Naive thymus-derived CD4-positive, alpha-beta T cell (primary cell): ENCODE results near the gene BPGM. TPM values are rescaled to one million over a fixed set of nuclear protein-coding genes. Genes with fewer than 3 reads are reported as not detected.

Experiments used
- ATAC-seq: fragments of 150-1000 bp; cut with Tn5 transposase; 2 replicates; pipeline ENCODE4 v1.10.0; 2021; ENCODE audit warnings: mild to moderate bottlenecking, moderate library complexity
- CTCF ChIA-PET: fragments of 350-600 bp; sonication (Branson Sonifier 250); formaldehyde crosslinking; loops from one replicate; lab custom pipeline; 2021; ENCODE audit warnings: antibody characterized with exemption; lab: Charles Lee
- POLR2A ChIA-PET: fragments of 350-600 bp; sonication (Branson Sonifier 250); formaldehyde crosslinking; loops from one replicate; lab custom pipeline; 2021; ENCODE audit warnings: antibody characterized with exemption, inconsistent platforms; lab: Charles Lee
- DNase-seq, 9 donors: peaks; one replicate each; pipeline versions ENCODE4 v3.0.0 to v3.0.0-alpha.2; 2020 to 2022; ENCODE audit warnings: mixed read lengths in 1 of 9
- H3K27ac ChIP-seq: one replicate; pipeline ENCODE4 v1.7.0; 2013; ENCODE audit warnings: mild to moderate bottlenecking, low read depth, low read length, moderate library complexity
- H3K27me3 ChIP-seq, 2 donors: one replicate each; pipeline ENCODE4 v1.7.0; 2013; ENCODE audit warnings: low read length in 2 of 2, mild to moderate bottlenecking in 2 of 2, moderate library complexity in 2 of 2; ENCODE audit not compliant: control insufficient read depth in 2 of 2, insufficient read depth in 2 of 2
- H3K36me3 ChIP-seq, 3 experiments: 1 replicate in 2 of 3; 2 replicates in 1 of 3; pipeline ENCODE4 v1.7.0; 2013; ENCODE audit warnings: low read length in 3 of 3, mild to moderate bottlenecking in 3 of 3, moderate library complexity in 1 of 3; ENCODE audit not compliant: insufficient read depth in 3 of 3, control insufficient read depth in 2 of 3
- H3K4me1 ChIP-seq, 2 donors: one replicate each; pipeline ENCODE4 v1.7.0; 2013; ENCODE audit warnings: low read length in 2 of 2, mild to moderate bottlenecking in 2 of 2, moderate library complexity in 1 of 2; ENCODE audit not compliant: control insufficient read depth in 2 of 2, insufficient read depth in 2 of 2
- H3K4me3 ChIP-seq: 2 replicates; pipeline ENCODE4 v1.7.0; 2013; ENCODE audit warnings: mild to moderate bottlenecking, low read length
- H3K9me3 ChIP-seq, 3 experiments: 1 replicate in 2 of 3; 2 replicates in 1 of 3; pipeline ENCODE4 v1.7.0; 2013; ENCODE audit warnings: low read length in 3 of 3; ENCODE audit not compliant: control insufficient read depth in 2 of 3
- H3K27ac Mint-ChIP-seq, 9 donors: one replicate each; pipeline ENCODE4 v1.8.0; 2020 to 2022; ENCODE audit warnings: mixed read lengths in 9 of 9, mild to moderate bottlenecking in 8 of 9, moderate library complexity in 5 of 9, inconsistent platforms in 2 of 9
- H3K27me3 Mint-ChIP-seq, 5 donors: one replicate each; pipeline ENCODE4 v1.8.0; 2021 to 2022; ENCODE audit warnings: mixed read lengths in 5 of 5, mild to moderate bottlenecking in 1 of 5
- H3K36me3 Mint-ChIP-seq, 5 donors: one replicate each; pipeline ENCODE4 v1.8.0; 2020 to 2022; ENCODE audit warnings: mixed read lengths in 5 of 5, mild to moderate bottlenecking in 3 of 5, inconsistent platforms in 1 of 5
- H3K4me1 Mint-ChIP-seq, 7 donors: one replicate each; pipeline ENCODE4 v1.8.0; 2020 to 2022; ENCODE audit warnings: mixed read lengths in 7 of 7, mild to moderate bottlenecking in 3 of 7, inconsistent platforms in 1 of 7
- H3K4me3 Mint-ChIP-seq, 10 donors: one replicate each; pipeline ENCODE4 v1.8.0; 2020 to 2022; ENCODE audit warnings: mild to moderate bottlenecking in 10 of 10, mixed read lengths in 10 of 10, moderate library complexity in 6 of 10, inconsistent platforms in 2 of 10
- H3K9me3 Mint-ChIP-seq, 11 donors: one replicate each; pipeline ENCODE4 v1.8.0; 2020 to 2022; ENCODE audit warnings: mixed read lengths in 11 of 11, mild to moderate bottlenecking in 4 of 11, inconsistent platforms in 1 of 11, moderate library complexity in 1 of 11
- intact Hi-C, 2 donors: fragments of 100-400 bp; cut with micrococcal nuclease; formaldehyde crosslinking; loops; one replicate each; pipeline ENCODE4 v1.15.1; 2023
- polyA plus RNA-seq, 2 donors: library from polyadenylated mRNA; unstranded; fragments of 300-500 nt; fragmentation: Illumina TruSeq; gene quantifications; one replicate each; pipeline ENCODE4 v1.2.3, GENCODE V29; 2021
- total RNA-seq, 6 experiments: library from RNA in 5 of 6; stranded (reverse) in 5 of 6; gene quantifications; 1 replicate in 5 of 6; 2 replicates in 1 of 6; pipeline ENCODE4 v1.2.3 and lab custom pipeline; 2021 to 2026

The BPGM gene
- total and polyA plus RNA-seq, 7 experiments from 2014 or later, result 12.7 to 33.9 (median 19.0) TPM

DNA sequence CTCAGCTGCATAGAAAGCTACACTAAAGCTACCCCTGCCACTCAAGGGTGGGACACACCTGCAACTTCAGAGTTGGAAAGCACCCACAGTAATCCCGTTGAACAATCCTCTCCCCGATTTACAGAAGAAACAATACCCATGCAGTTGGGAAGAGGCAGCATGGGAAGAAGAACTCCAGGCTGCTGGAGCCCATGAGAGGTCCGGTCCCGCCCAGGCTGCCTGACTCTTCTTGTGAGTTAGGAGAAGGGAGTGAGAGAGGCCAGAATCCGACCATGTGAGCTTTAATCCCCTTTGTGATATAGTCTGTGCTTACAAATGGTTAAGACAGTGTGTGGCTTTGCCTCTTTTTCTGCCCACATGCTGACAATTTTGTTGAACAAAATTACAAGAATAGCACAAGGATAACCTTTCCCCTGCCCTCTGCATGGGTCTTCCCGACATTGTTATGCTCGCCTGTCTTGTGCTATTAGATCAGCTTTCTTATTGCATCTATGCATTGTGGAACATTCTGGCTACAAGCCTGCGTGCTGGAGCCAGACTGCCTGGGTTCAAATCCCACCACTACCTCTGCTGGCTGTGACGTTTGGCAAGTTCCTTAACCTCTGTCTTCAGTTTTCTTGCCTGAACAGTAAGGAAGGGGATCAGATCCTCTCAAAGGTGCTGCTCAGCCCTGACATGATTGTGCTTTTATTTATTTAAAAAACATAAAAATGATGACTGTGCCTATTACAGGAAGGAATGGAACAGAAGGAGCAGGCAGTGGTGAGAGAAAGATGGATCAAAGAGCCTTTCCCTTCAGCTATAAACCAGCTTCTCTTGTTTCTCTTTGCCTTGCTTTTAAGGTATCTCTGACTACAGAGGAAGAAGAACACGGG, 56.0 kb downstream of the BPGM start:
- DNase-seq (no peak), ATAC-seq (no peak)
- H3K36me3 ChIP-seq, result no peaks in the 10 kb centered on the region
- ChIA-PET POLR2A (interaction anchor here (0.6 to 2.4 kb wide), 2 partner anchors 11 to 67 kb away, joined by 3 to 8 read pairs; no protein-coding TSS in a partner anchor), CTCF (interaction anchor here (1.1 to 8.4 kb wide), 6 partner anchors 9 to 251 kb away, joined by 3 to 90 read pairs (median 6); no protein-coding TSS in a partner anchor)
- Mint-ChIP-seq H3K36me3 (no peaks in the 10 kb centered on the region), H3K4me1 (no peaks in the 10 kb centered on the region), H3K27ac (peak overlapping the region in 1 of 9 donors; percentile 74), H3K4me3 (no peak overlapping the region), H3K27me3 (peaks cover 0 to 2% (median 0%) of the 10 kb centered on the region in 5 donors), H3K9me3 (no peaks in the 10 kb centered on the region)
- H3K9me3 ChIP-seq, result no peaks in the 10 kb centered on the region
- no peaks in the 10 kb centered on the region for H3K27me3 ChIP-seq
- intact Hi-C loops, result no loop called here
- H3K27ac ChIP-seq, result no peak overlapping the region
- no peak overlapping the region for H3K4me3 ChIP-seq
- no peaks in the 10 kb centered on the region for H3K4me1 ChIP-seq

DNA sequence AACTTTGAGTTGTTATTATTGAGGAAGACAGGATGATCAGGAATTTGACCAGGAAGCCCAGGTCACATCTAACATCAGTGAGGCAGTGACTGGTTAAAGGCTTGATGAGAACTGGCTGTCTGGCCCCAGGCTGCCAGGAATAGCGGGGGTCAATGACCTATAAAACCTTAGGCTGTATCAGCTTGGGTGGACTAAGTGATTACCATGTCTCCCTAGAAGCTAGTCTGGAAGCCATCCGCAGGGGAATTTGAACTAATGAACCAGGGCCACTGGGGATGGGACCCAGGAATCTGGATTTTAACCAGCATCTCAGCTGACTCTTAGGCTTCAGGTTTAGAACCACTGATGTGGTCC, 56.6 kb downstream of the BPGM start:
- DNase-seq, result no peak

DNA sequence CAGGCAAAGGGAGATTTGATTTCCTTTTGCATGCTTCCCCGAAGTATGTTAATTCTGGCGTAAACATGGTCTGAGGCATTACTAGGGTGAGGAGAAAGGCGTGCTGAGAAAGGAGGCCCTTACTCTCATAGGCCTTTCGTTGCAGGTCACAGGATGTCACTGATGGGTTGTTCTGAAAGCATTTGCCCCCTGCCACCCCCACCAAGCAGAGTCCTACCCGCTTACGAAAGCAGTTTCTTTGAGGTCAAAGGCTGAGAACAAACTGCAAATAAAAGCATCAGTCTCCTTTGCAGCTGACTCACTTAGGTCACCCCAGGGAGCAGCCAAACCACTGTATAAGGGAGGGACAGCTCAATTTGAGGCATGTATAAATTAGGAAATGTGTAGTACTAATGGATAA, 57.1 kb downstream of the BPGM start:
- H3K27me3 ChIP-seq, result no peaks in the 10 kb centered on the region
- Mint-ChIP-seq H3K9me3 (no peaks in the 10 kb centered on the region), H3K27me3 (peaks cover 0 to 2% (median 0%) of the 10 kb centered on the region in 5 donors), H3K27ac (no peak overlapping the region), H3K36me3 (no peaks in the 10 kb centered on the region), H3K4me1 (no peaks in the 10 kb centered on the region), H3K4me3 (no peak overlapping the region)
- DNase-seq (no peak), ATAC-seq (no peak)
- no peaks in the 10 kb centered on the region for H3K36me3 ChIP-seq
- no peak overlapping the region for H3K27ac ChIP-seq
- H3K4me3 ChIP-seq, result no peak overlapping the region
- no peaks in the 10 kb centered on the region for H3K9me3 ChIP-seq
- H3K4me1 ChIP-seq, result no peaks in the 10 kb centered on the region
- intact Hi-C loops, result no loop called here
- ChIA-PET CTCF (interaction anchor here (1.0 to 8.4 kb wide), 2 partner anchors 69 to 74 kb away, joined by 3 to 90 read pairs; no protein-coding TSS in a partner anchor), POLR2A (no interaction called here)

More for the DNA sequence above, 56.6 kb downstream of the BPGM start:
- no peak overlapping the region for H3K27ac ChIP-seq
- Mint-ChIP-seq H3K36me3 (no peaks in the 10 kb centered on the region), H3K27ac (peak overlapping the region in 1 of 9 donors; percentile 32), H3K4me3 (no peak overlapping the region), H3K9me3 (no peaks in the 10 kb centered on the region), H3K27me3 (peaks cover 0 to 2% (median 0%) of the 10 kb centered on the region in 5 donors), H3K4me1 (no peaks in the 10 kb centered on the region)
- intact Hi-C loops, result no loop called here
- ChIA-PET CTCF (interaction anchor here (1.1 to 8.4 kb wide), 3 partner anchors 69 to 240 kb away, joined by 4 to 90 read pairs (median 8); no protein-coding TSS in a partner anchor), POLR2A (no interaction called here)
- H3K36me3 ChIP-seq, result no peaks in the 10 kb centered on the region
- H3K27me3 ChIP-seq, result no peaks in the 10 kb centered on the region
- no peak overlapping the region for H3K4me3 ChIP-seq
- H3K9me3 ChIP-seq, result no peaks in the 10 kb centered on the region
- no peak for ATAC-seq
- H3K4me1 ChIP-seq, result no peaks in the 10 kb centered on the region

DNA sequence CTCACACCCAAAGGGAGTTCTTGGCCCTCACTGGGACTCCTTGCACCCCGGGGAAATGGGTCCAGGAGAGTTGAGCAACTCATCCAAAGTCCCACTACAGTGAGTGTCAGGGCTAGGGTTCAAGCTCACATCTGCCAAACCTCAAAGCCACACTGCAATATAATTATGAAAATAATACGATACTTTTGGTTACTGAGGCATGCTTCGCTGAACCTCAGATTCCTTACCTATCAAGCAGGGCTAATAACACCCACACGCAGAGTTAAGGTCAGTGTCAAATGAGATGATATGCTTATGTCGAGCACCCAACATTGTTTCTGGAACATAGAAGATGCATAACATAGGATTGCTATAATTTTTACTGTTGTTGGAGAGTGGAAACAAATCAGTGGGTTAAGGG, 58.2 kb downstream of the BPGM start:
- H3K9me3 Mint-ChIP-seq, result no peaks in the 10 kb centered on the region
- CTCF ChIA-PET, result interaction anchor here (0.8 to 8.4 kb wide), 4 partner anchors 9 to 847 kb away, joined by 3 to 90 read pairs (median 3); no protein-coding TSS in a partner anchor
- intact Hi-C loops, result no loop called here

DNA sequence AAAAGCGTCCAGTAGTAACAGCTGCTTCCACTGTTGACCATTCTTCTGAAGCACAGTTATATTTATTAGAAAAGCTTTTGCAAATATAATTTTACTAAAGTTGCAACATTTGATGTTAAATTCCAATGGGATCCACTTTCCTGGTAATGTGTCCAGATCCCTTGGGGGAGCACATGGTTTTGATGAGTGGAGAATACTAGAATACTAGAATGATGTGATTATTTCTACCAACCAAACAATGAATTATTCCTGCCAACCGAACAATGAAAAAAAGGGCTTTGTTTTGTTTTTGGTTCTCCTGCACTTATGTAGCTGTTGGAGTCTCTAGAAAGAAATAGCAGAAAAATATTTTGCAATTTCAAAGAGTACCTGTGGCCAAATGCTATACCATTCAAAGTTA, 59.1 kb downstream of the BPGM start:
- DNase-seq (no peak), ATAC-seq (no peak)
- H3K4me3 Mint-ChIP-seq, result no peak overlapping the region
- Histone ChIP-seq H3K9me3 (no peaks in the 10 kb centered on the region), H3K27me3 (no peaks in the 10 kb centered on the region), H3K4me1 (peaks cover 4 to 7% of the 10 kb centered on the region in 2 donors), H3K27ac (no peak overlapping the region), H3K36me3 (no peaks in the 10 kb centered on the region), H3K4me3 (no peak overlapping the region)
- peaks cover 2 to 6% (median 5%) of the 10 kb centered on the region in 7 donors for H3K4me1 Mint-ChIP-seq
- CTCF ChIA-PET, result interaction anchor here (1.5 to 8.4 kb wide), 2 partner anchors 10 to 71 kb away, joined by 3 to 90 read pairs; no protein-coding TSS in a partner anchor
- POLR2A ChIA-PET, result interaction anchor here (1.2 kb wide), 1 partner anchor 62 kb away, joined by 3 read pairs; no protein-coding TSS in a partner anchor
- intact Hi-C loops, result no loop called here
- no peaks in the 10 kb centered on the region for H3K9me3 Mint-ChIP-seq
- peaks cover 0 to 2% (median 0%) of the 10 kb centered on the region in 5 donors for H3K27me3 Mint-ChIP-seq
- H3K36me3 Mint-ChIP-seq, result no peaks in the 10 kb centered on the region
- H3K27ac Mint-ChIP-seq, result no peak overlapping the region

More for the DNA sequence above, 58.2 kb downstream of the BPGM start:
- Mint-ChIP-seq H3K4me3 (no peak overlapping the region), H3K36me3 (no peaks in the 10 kb centered on the region), H3K27me3 (peaks cover 0 to 2% (median 0%) of the 10 kb centered on the region in 5 donors), H3K27ac (no peak overlapping the region), H3K4me1 (no peaks in the 10 kb centered on the region)
- no peaks in the 10 kb centered on the region for H3K36me3 ChIP-seq
- DNase-seq (no peak), ATAC-seq (no peak)
- POLR2A ChIA-PET, result interaction anchor here (0.7 kb wide), 1 partner anchor 57 kb away, joined by 3 read pairs; no protein-coding TSS in a partner anchor
- H3K27me3 ChIP-seq, result no peaks in the 10 kb centered on the region
- H3K27ac ChIP-seq, result no peak overlapping the region
- H3K4me3 ChIP-seq, result no peak overlapping the region
- no peaks in the 10 kb centered on the region for H3K4me1 ChIP-seq
- H3K9me3 ChIP-seq, result no peaks in the 10 kb centered on the region

DNA sequence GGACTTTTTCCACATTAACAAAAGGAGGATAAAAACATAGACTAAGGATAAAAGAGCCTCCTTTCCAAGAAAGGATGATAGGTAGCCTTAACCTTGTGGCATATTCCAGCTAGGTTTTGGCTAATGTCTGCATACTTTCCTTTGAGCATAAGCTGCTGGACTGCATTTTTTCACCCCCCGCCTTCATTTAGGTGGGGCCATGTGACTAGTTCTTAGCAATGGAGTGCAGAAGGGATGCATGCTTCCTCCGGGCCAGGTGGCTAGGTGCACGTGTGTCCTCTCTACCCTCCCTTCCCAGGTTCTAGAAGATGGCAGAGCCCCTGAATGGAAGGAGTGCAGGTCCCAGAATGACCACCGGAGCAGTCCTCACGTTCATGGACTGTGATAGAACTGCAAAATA, 59.8 kb downstream of the BPGM start:
- ATAC-seq (no peak), DNase-seq (no peak)
- H3K9me3 ChIP-seq, result no peaks in the 10 kb centered on the region
- peaks cover 9 to 10% of the 10 kb centered on the region in 2 donors for H3K4me1 ChIP-seq
- CTCF ChIA-PET, result interaction anchor here (8.4 kb wide), 1 partner anchor 72 kb away, joined by 90 read pairs; no protein-coding TSS in a partner anchor
- POLR2A ChIA-PET, result interaction anchor here (1.2 kb wide), 1 partner anchor 62 kb away, joined by 3 read pairs; no protein-coding TSS in a partner anchor
- no peak overlapping the region for H3K27ac ChIP-seq
- no peaks in the 10 kb centered on the region for H3K27me3 ChIP-seq
- no peaks in the 10 kb centered on the region for H3K36me3 ChIP-seq
- Mint-ChIP-seq H3K4me1 (peaks cover 8 to 14% (median 12%) of the 10 kb centered on the region in 7 donors), H3K27ac (no peak overlapping the region), H3K27me3 (peaks cover 0 to 2% (median 0%) of the 10 kb centered on the region in 5 donors), H3K4me3 (no peak overlapping the region), H3K9me3 (peaks cover 0 to 4% (median 0%) of the 10 kb centered on the region in 11 donors), H3K36me3 (no peaks in the 10 kb centered on the region)
- H3K4me3 ChIP-seq, result no peak overlapping the region
- intact Hi-C loops, result no loop called here
